Mesodermal cell (in vitro differentiated cells): ENCODE measurements around the gene PAGR1.
A peak's percentile ranks its signal among the peaks of the same experiment; 100 is the strongest.
"Not testable (repeated sequence)": the region's sequence is repeated elsewhere in the genome, so short reads cannot be mapped to it uniquely, and the experiment has no call there.

Experiments
- H3K27ac ChIP-seq: 2 replicates; pipeline ENCODE4 v1.7.0; 2013; ENCODE audit warnings: mild to moderate bottlenecking, low read depth, low read length, moderate library complexity; ENCODE audit not compliant: severe bottlenecking
- H3K36me3 ChIP-seq: 2 replicates; pipeline ENCODE4 v1.7.1; 2013; ENCODE audit warnings: mild to moderate bottlenecking, low read length, moderate library complexity; ENCODE audit not compliant: control insufficient read depth, insufficient read depth
- H3K4me1 ChIP-seq: one replicate; pipeline ENCODE4 v1.7.1; 2013; ENCODE audit warnings: mild to moderate bottlenecking, low read length; ENCODE audit not compliant: insufficient read depth, control insufficient read depth, poor library complexity, severe bottlenecking
- H3K4me3 ChIP-seq: 2 replicates; pipeline ENCODE4 v1.7.0; 2013; ENCODE audit warnings: low read length, control low read depth, mild to moderate bottlenecking; ENCODE audit not compliant: insufficient read depth, poor library complexity, severe bottlenecking; ENCODE audit errors: extremely low read depth
- H3K9me3 ChIP-seq: 2 replicates; pipeline ENCODE4 v1.7.1; 2013; ENCODE audit warnings: mild to moderate bottlenecking, low read length, moderate library complexity; ENCODE audit not compliant: control insufficient read depth
- WGBS, 2 experiments: methylation state at CpG; one replicate each; pipeline ENCODE4 v1.1.5; 2013; ENCODE audit warnings: missing lambda C conversion rate in 2 of 2; ENCODE audit not compliant: insufficient coverage in 2 of 2; 5-methylcytosine and 5-hydroxymethylcytosine counted together

PAGR1 gene

DNA sequence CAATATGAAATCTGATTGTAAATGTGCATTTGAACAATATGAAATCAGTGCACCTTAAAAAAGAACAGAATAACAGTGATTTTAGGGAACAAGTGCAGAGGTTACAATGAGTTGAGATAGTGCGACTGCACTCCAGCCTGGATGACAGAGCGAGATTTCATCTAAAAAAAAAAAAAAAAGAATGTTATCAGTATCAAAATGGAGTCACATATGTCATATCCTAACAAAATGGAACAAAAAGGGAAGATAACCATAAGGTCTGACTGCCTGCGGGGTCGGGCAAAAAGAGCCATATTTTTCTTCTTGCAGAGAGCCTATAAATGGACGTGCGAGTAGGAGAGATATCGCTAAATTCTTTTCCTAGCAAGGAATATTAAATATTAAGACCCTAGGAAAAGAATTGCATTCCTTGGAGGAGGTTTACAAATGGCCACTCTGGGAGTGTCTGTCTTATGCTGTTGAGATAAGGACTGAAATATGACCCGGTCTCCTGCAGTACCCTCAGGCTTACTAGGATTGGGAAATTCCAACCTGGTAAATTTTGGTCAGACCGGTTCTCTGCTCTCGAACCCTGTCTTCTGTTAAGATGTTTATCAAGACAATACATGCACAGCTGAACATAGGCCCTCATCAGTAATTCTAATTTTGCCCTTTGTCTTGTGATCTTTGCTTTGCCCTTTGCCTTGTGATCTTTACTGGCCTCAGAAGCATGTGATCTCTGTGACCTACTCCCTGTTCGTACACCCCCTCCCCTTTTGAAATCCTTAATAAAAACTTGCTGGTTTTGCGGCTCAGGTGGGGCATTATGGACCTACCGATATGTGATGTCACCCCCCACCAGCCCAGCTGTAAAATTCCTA is 32.6 kb upstream of the PAGR1 start:
- not testable (repeated sequence) for H3K4me1 ChIP-seq, H3K4me3 ChIP-seq, H3K9me3 ChIP-seq, H3K27ac ChIP-seq, H3K36me3 ChIP-seq
- 87 to 91% methylated on average over 8 to 10 of the region's 13 CpGs for WGBS, 2 experiments

DNA sequence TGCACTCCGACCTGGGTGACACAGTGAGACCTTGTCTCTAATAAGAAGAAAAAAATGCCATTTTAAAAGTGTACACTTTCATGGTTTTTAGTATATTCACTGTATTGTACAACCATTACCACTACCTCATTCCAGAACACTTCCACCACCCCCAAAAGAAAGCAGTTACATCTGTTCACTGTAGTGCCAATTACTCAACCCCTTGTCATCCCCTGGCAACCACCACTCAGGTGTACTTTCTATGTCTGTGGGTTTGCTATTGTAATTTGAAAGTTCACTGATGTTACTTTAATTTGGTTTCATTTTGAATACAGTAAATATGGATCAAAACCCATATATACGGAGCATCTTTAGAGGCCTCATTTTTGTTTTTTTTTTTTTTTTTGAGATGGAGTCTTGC is 31.8 kb upstream of the PAGR1 start:
- H3K9me3 ChIP-seq = no peaks in the 10 kb centered on the region
- 88 to 89% methylated on average over 1 of the region's 2 CpGs for WGBS, 2 experiments
- H3K4me3 ChIP-seq = no peak overlapping the region
- no peak overlapping the region for H3K27ac ChIP-seq
- H3K36me3 ChIP-seq = no peaks in the 10 kb centered on the region
- peaks cover 8% of the 10 kb centered on the region for H3K4me1 ChIP-seq

DNA sequence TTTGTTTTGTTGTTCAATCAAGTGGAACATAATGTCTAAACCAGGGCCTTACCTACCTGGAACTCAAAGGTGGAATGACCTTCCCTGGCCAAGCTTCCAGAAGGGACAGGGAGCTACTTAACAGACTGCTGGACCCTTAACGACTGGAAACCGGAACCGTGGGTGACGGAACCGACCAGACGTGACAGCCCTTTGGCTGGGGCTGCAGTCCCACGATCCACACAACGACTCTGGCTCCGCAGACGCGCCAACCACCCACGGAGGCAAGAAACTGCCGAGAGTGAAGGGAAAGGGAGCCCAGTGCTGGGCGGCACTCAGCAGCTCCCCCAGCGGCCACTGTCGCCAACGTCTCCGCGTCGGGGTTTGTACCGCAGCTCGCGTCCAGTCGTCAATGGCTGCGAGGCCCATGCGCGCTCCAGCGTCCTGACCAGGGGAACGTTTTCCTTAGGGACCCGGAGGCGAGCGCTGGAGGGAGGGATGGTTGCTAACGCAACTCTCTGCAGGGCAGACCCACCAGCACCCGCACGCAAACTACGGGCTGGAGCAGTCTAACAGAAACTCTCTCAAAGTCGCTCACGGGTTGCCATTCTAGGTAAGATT is 31.0 kb upstream of the PAGR1 start:
- Histone ChIP-seq H3K36me3 (no peaks in the 10 kb centered on the region), H3K27ac (no peak overlapping the region), H3K9me3 (no peaks in the 10 kb centered on the region), H3K4me1 (peaks cover 5% of the 10 kb centered on the region), H3K4me3 (no peak overlapping the region)
- WGBS, 2 experiments = 4 to 7% methylated on average over 20 to 25 of the region's 38 CpGs

DNA sequence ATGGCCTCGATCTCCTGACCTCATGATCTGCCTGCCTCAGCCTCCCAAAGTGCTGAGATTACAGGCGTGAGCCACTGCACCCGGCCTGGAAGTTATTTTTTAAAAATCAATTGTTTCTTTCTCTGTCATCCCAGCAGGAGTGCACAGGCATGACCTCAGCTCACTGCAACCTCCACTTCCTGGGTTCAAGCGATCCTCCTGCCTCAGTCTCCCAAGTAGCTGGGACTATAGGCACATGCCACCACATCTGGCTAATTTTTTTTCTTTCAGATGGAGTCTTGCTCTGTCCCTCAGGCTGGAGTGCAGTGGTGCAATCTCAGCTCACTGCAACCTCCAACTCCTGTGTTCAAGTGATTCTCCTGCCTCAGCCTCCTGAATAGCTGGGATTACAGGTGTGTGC is 28.8 kb upstream of the PAGR1 start:
- H3K9me3 ChIP-seq, H3K36me3 ChIP-seq, H3K4me1 ChIP-seq, H3K27ac ChIP-seq, H3K4me3 ChIP-seq: not testable (repeated sequence)
- 82 to 97% methylated on average over 4 of the region's 4 CpGs for WGBS, 2 experiments

DNA sequence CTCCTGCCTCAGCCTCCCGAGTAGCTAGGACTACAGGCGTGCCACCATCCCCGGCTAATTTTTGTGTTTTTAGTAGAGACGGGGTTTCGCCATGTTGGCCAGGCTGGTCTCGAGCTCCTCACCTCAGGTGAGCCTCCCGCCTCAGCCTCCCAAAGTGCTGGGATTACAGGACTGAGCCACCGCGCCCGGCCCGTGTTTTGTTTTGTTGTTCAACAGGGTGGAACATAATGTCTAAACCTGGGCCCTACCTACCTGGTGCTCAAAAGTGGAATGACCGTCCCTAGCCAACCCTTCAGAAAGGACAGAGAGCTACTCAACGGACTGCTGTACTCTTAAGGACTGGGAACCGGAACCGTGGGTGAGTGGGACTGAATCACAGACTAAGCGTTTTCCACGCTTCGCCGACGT is 26.2 kb upstream of the PAGR1 start:
- 83 to 84% methylated on average over 16 to 20 of the region's 20 CpGs for WGBS, 2 experiments
- Histone ChIP-seq H3K9me3 (no peaks in the 10 kb centered on the region), H3K27ac (peak overlapping the region; percentile 72), H3K4me1 (peaks cover 16% of the 10 kb centered on the region), H3K4me3 (peak overlapping the region; percentile 98), H3K36me3 (peaks cover 21% of the 10 kb centered on the region)

DNA sequence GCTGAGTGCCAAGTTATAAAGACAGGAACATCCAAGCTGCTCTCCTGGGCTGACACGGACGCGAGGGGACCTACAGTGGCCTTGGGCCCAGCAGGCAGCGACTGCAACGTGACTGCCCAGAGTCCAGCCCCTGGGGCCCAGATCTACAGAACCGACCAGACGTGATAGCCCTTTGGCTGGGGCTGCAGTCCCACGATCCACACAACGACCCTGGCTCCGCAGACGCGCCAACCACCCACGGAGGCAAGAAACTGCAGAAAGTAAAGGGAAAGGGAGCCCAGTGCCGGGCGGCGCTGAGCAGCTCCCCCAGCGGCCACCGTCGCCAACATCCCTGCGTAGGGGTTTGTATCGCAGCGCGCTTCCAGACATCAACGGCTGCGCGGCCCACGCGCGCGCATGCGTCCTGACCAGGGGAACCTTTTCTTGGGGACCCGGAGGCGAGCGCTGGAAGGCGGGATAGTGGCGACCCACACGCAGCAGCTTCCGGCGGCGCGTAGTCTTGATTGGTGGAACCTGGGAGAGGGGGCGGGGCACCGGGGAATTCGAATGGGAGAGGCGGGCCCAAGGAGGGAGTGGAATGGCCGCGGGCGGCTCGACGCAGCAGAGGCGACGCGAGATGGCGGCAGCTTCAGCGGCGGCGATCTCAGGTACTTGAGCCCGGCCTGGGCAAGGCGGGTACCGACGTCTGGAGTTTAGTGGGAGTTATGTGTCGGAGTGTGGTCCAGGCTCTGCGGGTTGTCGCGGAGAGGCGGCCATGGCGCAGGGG is 25.6 kb upstream of the PAGR1 start, which contains the start of gene KIF22:
KIF22 (plus strand) TSS at position 569 of the 766 bp plus-strand sequence; CDS start at position 578, 9 bp downstream.
- 2 to 3% methylated on average over 56 to 64 of the region's 67 CpGs for WGBS, 2 experiments
- Histone ChIP-seq H3K4me3 (peak within 1 kb of the TSS; percentile 98), H3K4me1 (peaks cover 15% of the 10 kb centered on the region), H3K36me3 (peaks cover 26% of the 10 kb centered on the region), H3K27ac (peak within 1 kb of the TSS; percentile 72), H3K9me3 (no peaks in the 10 kb centered on the region)

DNA sequence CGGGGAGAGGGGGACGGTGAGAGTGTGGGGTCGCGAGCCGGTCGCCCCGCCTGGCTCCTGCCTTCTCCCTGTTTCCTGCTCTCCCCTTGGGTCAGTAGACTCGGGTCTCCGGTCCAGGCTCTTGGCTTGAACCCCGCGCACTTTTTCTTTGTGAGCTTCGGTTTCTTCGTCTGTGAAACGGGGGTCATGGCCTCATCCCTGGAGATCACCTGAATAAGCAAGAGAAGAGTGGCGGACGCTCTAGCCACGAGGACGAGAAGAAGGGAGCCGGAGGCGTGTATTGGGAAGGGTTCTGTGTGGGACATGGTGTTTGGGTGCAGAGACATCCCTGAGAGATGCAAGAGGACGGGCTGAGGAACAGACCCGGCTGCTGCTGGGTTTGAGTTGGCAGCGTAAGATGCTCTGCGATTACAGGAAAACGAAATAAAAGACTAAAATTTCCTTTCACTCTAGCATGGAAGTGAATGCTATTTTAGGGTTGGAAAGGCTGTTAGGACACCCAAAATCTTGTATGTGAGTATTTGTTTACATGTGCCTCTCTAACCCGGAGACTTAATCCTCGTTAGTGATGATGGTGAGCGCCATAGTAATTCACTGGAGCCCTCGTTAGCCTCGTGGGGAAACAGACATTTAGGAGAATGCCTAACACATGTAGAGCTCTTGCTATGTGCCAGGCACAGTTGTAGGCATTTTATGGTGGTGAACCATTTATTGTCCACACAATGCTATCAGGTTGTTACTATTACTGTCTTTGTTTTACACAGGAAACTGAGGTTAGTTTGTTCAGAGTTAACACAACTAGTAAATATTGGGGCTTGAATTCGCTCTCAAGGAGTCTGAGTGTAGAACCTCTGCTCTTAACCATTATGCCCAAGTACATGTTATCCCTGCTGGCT is 24.8 kb upstream of the PAGR1 start:
- WGBS, 2 experiments = 1 to 3% methylated on average over 24 to 25 of the region's 31 CpGs
- H3K27ac ChIP-seq = peak overlapping the region; percentile 66

DNA sequence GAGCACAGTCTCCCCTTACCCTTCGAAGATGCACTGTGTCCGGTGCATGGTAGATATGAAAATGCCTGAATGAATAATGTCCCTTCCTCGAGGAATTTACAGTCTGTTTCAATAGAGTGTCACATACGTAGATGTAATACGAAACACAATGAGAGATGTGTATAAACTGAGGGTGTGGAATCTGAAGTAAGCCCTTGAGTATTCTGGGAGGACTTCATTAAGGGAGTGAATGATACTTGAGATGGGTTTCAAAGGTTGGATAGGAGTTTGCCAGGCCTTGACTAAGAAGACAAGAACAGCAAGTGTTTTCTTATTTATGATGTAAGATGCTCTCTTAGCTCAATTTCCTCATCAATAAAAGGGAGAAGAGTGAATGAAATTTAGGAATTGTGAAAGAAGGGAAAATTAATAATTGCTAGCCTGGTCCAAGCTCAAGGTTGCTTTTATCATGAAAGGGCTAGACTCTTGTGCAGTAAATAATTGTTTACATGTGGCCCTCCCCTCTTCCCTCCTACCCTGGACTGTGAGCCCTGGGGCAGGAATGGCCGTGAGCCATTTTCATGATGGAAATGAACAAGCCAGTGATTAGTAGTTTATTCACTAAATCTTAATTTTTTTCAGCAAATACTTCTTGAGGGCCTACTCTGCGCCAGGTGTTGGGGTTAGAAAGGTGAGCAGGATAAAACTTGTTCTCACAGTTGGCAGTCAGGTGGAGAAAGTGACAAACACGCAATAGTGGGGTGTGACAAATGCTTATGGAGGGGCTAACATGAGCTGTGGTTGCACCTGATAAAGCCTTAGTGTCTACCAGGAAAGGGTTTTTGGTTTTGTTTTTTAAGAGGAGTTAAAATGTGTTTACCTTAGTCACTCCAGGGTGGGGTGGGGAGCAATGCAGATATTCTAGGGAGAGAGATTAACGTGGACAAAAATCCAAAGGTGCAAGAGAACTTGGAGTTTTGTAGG is 23.8 kb upstream of the PAGR1 start:
- Histone ChIP-seq H3K9me3 (no peaks in the 10 kb centered on the region), H3K36me3 (peaks cover 41% of the 10 kb centered on the region), H3K27ac (no peak overlapping the region), H3K4me3 (peak overlapping the region; percentile 98), H3K4me1 (peaks cover 13% of the 10 kb centered on the region)
- 82 to 85% methylated on average over 6 to 7 of the region's 9 CpGs for WGBS, 2 experiments

More for the DNA sequence above, 24.8 kb upstream of the PAGR1 start:
- peaks cover 13% of the 10 kb centered on the region for H3K4me1 ChIP-seq
- H3K9me3 ChIP-seq = no peaks in the 10 kb centered on the region
- peak overlapping the region; percentile 98 for H3K4me3 ChIP-seq
- peaks cover 31% of the 10 kb centered on the region for H3K36me3 ChIP-seq

DNA sequence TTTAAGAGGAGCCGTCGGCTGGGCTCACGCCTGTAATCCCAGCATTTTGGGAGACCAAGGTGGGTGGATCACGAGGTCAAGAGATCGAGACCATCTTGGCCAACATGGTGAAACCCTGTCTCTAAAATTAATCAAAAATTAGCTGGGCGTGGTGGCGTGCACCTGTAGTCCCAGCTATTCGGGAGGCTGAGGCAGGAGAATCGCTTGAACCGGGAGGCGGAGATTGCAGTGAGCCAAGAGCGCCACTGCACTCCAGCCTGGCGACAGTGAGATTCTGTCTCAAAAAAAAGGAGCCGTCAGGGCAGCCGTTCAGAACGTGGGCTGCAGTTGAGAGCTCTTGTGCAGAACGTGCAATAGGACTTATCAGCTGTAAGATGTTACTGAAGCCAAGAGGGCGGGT is 22.8 kb upstream of the PAGR1 start:
- H3K9me3 ChIP-seq, H3K27ac ChIP-seq, H3K4me3 ChIP-seq: not testable (repeated sequence)
- WGBS, 2 experiments = 97 to 98% methylated on average over 18 of the region's 18 CpGs
- Histone ChIP-seq H3K4me1 (peaks cover 13% of the 10 kb centered on the region), H3K36me3 (peaks cover 51% of the 10 kb centered on the region)
